COLO668 (cell line): Measurements from ENCODE around the gene BEST2.
"Not testable (repeated sequence)": the region's sequence is repeated elsewhere in the genome, so short reads cannot be mapped to it uniquely, and the experiment has no call there.

Source experiments
- DNase-seq: peaks from one replicate; lab custom pipeline; 2025; ENCODE audit not compliant: unreplicated experiment; lab: John Stamatoyannopoulos, UW

The BEST2 gene

GRCh38 chr19:12751635-12752034 lies at the start of gene BEST2:
BEST2 (plus strand) TSS chr19:12751791; CDS start chr19:12752593, 802 bp downstream.
- DNase-seq = no peak

GRCh38 chr19:12703046-12703445 lies 48.5 kb upstream of the BEST2 start:
- peak; percentile 6 for DNase-seq

DNA sequence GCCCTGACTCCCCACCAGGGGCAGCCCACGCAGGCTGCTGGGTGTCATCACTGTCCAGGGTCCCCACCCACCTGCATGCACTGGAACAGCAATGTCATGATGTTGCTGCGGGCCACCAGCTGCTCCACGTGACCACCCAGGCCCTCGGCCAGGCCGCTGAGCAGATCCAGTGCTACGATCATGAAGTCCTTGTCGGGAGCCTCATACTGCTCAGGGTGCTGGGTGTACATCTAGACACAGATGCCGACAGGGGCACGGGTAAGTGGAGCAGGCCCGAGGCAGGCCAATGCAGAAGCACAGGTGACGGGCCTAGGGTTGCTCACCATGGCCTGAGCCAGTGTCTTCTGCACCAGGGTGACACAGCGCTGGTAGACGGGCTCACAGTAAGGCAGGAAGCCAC lies 46.4 kb upstream of the BEST2 start:
- DNase-seq = no peak

DNA sequence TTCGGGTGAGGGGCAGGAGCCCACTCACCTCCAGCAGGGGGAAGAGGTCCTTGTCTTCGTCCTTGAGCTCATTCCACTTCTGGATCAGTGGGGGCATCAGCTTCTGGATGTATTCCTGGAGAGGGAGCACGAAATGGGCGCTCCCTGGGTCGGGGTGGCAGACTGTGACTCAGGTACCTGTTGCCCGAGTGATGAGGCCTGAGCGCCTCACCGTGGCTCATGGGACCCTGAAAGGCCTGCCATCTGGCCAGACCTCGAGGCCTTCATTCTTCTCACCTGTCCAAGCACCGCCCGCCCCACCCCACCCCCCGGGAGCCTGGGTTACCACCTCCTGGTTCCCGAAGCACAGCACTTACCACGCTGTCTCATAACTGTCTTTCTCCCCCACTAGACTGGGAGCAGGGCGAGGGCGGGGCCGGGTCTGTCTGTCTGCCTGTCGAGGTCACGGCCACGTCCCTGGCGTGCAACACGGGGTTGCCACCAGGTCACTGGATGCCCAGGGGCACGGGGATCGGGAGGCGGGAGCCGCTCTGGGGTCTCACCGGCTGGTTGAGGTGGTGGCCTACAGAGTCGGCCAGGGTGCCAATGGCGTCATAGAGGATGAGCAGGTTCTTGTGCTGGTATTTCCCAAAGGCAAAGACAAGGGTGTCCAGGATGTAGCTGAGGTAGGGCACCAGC lies 45.8 kb upstream of the BEST2 start:
- no peak for DNase-seq

DNA sequence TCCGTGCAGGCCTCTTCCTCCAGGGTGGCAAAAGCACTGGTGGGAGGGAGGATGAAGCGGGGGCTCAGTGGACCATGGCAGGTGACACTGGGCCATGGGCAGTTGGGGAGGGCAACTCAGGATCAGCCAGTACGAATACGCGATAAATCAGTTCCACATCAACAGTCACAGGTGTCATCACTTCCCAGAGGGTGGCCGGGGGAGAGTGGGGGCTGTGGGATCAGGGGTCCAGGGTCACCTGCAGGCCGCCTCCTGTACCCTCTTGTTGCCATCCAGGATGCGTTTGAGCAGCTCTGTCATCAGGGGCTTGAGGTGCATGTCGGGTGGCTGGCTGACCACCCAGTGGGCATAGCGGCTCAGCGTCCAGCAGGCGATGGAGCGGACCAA lies 45.3 kb upstream of the BEST2 start:
- DNase-seq = no peak

GRCh38 chr19:12708641-12709040 lies 43.0 kb upstream of the BEST2 start:
- no peak for DNase-seq

GRCh38 chr19:12711187-12711586 lies 40.4 kb upstream of the BEST2 start:
- no peak for DNase-seq

GRCh38 chr19:12712077-12712476 lies 39.5 kb upstream of the BEST2 start:
- DNase-seq = not testable (repeated sequence)

DNA sequence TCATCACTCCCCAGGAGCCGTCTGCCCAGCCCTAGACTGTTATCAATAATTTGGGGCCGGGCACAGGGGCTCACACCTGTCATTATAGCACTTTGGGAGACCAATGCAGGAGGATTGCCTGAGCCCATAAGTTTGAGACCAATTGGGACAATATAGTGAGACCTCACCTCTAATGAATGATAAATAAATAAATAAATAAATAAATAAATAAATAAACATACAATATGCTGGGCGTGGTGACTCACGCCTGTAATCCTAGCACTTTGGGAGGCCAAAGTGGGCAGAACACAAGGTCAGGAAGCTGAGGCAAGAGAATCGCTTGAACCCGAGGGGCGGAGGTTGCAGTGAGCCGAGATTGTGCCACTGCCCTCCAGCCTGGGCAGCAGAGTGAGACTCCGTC lies 38.3 kb upstream of the BEST2 start:
- DNase-seq = not testable (repeated sequence)

DNA sequence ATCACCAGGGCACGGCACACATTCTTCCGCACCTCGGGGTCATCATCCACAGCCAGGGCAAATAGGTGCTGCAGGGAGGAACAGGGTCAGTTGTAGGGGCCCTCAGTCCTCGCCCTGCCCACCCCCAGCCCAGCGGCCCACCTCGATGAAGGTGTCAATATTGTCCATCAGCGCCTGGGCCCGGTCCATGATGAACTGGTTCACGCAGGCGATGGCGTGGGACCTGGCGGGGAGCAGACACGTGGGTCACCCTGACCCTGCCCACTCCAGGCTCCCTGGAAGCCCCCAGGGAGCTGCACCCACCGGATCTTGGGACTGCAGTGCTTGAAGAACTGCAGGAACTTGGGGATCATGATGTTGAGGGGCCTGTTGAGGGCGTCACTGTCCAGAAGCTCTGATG lies 36.5 kb upstream of the BEST2 start:
- DNase-seq = no peak

GRCh38 chr19:12715929-12716328 lies 35.7 kb upstream of the BEST2 start:
- DNase-seq = no peak

- no peak for DNase-seq
Measured at GRCh38 chr19:12720296-12720695, 31.3 kb upstream of the BEST2 start.

DNA sequence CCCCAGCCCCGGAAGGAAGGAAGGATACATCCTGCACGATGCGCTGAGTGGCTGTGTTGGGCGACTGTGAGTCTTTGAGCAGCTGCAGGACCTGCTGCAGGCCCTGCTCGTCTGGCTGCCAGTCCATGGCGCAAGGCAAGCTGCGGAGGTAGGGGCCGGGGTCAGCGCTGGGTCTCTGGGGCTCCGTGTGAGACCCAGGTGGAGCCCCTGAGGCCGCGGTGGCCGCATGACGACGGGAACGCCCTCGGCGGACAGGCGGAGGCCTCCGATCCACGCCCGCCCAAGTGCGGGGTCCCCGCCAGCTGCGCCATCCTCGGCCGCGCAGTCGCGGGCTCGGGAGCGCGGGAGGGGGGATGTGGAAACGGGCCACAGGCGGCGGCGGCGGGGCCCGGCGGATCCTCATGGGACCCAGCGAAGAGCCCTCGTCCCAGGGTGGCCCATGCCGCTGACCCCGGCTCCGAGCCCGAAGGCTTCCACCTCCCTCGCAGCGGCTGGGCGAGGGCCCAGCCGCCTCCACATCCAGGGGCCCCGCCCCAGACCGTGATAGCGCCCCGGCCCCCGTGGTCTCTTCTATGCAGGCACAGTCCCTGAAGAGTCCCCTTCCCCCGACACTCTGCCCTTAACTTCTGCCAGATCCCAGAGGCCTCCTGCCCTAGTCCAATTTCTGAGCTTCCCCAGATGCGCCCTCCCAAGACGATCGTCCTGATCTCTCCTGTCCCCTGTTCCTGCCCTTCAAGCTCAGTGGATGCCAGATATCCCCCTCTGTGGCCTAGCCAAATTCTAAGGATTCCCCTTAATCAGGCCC lies 30.5 kb upstream of the BEST2 start:
- no peak for DNase-seq

DNA sequence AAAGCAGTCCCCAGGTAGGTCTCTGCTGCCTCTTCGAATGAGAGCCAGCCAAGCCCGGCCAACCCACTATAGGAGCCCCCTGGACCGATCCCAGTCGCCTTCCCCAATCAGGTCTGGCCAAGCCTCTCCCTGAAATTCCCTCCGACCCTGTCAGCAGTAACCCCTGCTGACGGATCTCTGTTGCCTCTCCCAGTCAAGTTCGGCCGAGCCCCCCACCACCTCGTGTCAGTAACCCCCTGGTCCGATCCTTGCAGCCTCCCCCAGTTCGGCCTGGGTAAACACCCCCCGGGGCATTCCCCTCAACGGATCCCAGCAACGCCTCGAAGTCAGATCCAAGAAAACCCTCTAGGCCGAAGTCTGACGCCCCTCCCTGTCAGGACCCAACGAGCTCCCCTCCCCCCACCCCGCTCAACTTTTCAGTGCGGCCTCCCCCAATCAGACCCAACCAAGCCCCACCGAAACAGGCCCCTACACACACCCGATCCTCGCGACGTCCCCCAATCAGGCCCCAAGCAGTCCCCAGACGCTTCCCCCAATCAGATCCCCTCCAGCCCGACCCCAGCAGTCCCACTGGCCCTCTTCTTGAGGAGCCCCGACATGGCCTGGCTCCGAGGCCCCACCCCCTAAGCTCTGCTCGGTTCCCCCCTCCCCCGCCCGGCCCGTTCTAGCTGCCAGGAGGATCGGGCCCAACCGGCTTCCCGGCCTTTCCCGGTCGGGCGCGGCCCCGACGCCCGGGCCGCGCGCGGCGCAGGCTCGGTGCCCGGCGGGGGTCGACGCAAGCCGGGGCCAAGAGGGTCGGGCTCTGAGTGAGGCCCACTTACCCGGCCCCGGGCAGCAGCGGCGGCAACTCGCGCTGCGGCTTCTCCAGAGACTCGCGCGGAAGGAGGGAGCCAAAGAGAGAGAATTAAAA lies 29.7 kb upstream of the BEST2 start:
- DNase-seq = peak; percentile 50

DNA sequence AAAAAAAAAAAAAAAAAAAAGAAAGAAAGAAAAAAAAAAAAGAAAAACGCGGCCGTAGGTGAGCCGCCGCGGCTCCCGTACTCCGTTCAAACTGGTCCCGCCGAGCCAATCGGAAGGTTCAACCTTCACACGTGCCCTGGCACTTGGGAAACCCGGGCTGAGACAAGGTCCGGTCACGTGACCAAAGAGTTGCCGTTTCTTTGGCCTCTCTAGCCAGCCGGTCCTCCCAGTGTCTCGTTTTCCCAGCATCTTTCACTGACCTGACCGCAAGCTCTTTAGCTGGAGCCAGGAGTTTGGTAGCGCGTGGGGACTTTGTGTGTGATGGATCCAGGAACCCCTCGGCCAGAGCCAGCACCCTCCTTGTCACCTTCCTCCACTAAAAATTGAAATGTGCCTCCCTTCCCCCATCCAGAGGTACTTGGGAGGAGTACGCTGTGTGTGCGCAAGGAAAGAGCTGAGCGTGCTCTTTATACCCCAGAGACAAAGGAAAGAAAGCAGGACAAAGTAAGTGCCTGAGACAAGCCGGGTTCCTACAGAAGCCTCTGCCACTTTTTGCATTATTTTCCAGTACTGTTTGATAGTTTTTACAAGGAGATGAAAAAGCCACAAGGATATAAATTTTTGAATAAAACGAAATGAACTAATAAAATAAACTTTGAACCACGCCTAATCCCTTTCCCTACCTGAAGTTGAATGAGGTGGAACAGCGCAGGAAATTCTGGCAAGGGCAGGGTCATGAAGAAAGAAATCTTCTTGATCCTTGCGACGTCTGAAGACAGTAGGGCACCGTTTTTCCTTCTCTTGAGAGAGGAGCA lies 28.8 kb upstream of the BEST2 start:
- peak; percentile 97 for DNase-seq

DNA sequence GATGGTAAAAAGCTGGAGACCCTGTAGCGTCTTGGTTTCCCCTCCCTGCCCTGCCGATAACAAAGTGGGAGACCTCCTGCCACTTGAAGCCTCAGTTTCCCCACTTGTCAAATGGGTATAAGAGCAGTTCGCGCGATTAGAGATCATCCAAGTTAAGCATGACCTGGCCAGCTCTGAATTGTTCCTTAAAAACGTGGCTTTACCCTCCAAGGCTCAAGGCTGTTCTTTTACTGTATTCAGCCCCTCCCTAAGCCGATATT lies 28.3 kb upstream of the BEST2 start:
- DNase-seq = no peak

DNA sequence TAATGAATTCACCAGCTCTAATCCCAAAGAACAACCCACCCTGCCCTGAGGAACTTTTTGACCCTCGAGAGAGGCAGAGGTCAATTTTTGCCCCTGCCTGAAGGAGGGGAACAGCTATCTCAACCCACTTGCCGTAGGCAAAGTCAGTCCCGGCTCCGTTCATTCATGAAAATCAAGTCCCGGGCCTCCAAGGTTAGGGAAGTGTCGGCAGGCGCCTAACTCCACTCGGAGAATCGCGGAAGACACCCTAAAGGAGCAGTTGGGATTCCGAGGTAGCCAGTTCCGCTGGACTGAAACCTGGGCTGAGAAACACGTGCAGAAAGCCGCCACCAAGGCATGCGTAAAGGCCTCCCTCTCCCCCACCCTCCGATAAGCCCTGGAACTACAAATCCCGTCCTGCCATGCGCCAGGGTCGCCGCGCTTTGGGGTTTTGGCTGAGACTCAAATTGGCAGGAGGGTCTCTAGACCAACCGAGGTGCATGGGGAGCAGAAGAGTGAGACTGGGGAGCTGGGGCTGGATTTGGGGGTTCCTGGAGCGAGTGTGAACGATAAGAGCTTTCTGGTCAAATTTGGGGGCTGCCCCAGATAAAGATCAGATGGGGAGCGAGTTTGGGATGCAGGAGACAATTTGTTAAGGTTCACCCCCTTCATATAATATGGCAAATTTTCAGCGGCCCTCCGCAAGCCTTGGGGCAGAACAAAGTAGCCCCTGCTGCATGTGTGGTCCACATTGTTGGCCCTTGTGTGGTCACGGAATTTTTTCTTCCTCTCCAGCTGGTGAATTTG lies 27.8 kb upstream of the BEST2 start, which contains the start of gene TNPO2:
TSS of gene TNPO2 (minus strand) at position 292 of the 786 bp plus-strand sequence. CDS start 2,955 bp downstream, outside the sequence.
- peak; percentile 71 for DNase-seq

DNA sequence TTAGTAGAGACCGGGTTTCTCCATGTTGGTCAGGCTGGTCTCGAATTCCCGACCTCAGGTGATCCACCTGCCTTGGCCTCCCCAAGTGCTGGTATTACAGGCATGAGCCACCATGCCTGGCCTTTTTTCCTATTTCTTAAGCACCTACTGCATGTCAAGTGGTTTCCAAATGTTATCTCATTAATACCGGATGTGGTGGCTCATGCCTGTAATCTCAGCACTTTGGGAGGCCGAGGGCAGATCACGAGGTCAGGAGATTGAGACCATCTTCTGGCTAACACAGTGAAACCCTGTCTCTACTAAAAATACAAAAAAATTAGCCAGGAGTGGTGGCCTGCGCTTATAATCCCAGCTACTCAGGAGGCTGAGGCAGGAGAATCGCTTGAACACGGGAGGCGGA lies 26.0 kb upstream of the BEST2 start:
- DNase-seq = not testable (repeated sequence)

GRCh38 chr19:12726988-12727316 lies 24.6 kb upstream of the BEST2 start:
- no peak for DNase-seq

- DNase-seq = no peak
Measured at GRCh38 chr19:12727745-12728433, 23.7 kb upstream of the BEST2 start.
